HG03060 (cell line): ENCODE results near the gene TSPAN17.
A peak's percentile ranks its signal among the peaks of the same experiment; 100 is the strongest.

Experiments
- ATAC-seq: cut with Tn5 transposase; IDR thresholded peaks from one replicate; pipeline ENCODE4 v1.9.1; 2021; ENCODE audit warnings: low read depth, moderate number of reproducible peaks; ENCODE audit not compliant: unreplicated experiment

The TSPAN17 gene

GRCh38 chr5:176639981-176640380 is 7.3 kb upstream of the TSPAN17 start:
- no peak for ATAC-seq

- no peak for ATAC-seq
Measured at GRCh38 chr5:176640616-176641015, 6.7 kb upstream of the TSPAN17 start.

GRCh38 chr5:176642675-176643490 is 4.4 kb upstream of the TSPAN17 start:
- no peak for ATAC-seq

- no peak for ATAC-seq
Measured at GRCh38 chr5:176643491-176644219, 3.6 kb upstream of the TSPAN17 start.

GRCh38 chr5:176644294-176644693 is 3.0 kb upstream of the TSPAN17 start:
- no peak for ATAC-seq

- no peak for ATAC-seq
Measured at GRCh38 chr5:176644878-176645670, 2.2 kb upstream of the TSPAN17 start.

- no peak for ATAC-seq
Measured at GRCh38 chr5:176646049-176646706, 1.1 kb upstream of the TSPAN17 start.

GRCh38 chr5:176646707-176647029 is 616 bp upstream of the TSPAN17 start:
- ATAC-seq, result peak; percentile 6

- ATAC-seq, result no peak
Measured at GRCh38 chr5:176647843-176648473, 674 bp downstream of the TSPAN17 start.

- ATAC-seq, result no peak
Measured at GRCh38 chr5:176648474-176649194, 1.4 kb downstream of the TSPAN17 start.

GRCh38 chr5:176650354-176650884 is 3.1 kb downstream of the TSPAN17 start:
- ATAC-seq, result no peak

GRCh38 chr5:176651472-176651980 is 4.2 kb downstream of the TSPAN17 start:
- ATAC-seq, result no peak

- no peak for ATAC-seq
Measured at GRCh38 chr5:176652136-176652535, 4.9 kb downstream of the TSPAN17 start.

GRCh38 chr5:176653401-176654385 is 6.4 kb downstream of the TSPAN17 start:
- ATAC-seq, result no peak

- no peak for ATAC-seq
Measured at GRCh38 chr5:176654856-176655255, 7.6 kb downstream of the TSPAN17 start.

- ATAC-seq, result no peak
Measured at GRCh38 chr5:176656467-176656990, 9.2 kb downstream of the TSPAN17 start.

GRCh38 chr5:176658007-176658599 is 10.8 kb downstream of the TSPAN17 start:
- ATAC-seq, result no peak
